K562 (cell line): Measurements from ENCODE around the gene WDR45B. TPM values are rescaled to one million over a fixed set of nuclear protein-coding genes. Genes with fewer than 3 reads are reported as not detected.

Experiments used
- ATAC-seq: fragments of 200-7000 bp; cut with Tn5 transposase; 3 replicates; pipeline ENCODE4 v1.9.1; 2020; ENCODE audit warnings: moderate library complexity
- BruUV-seq: library from RNA; stranded (reverse); fragments of 400-500 nt; replicated peaks from 2 replicates; lab custom pipeline; 2021; lab: Mats Ljungman, UMichigan
- CTCF ChIA-PET: fragments of 300-600 bp; formaldehyde crosslinking; extraction: SDS; loops from one replicate; lab custom pipeline; 2021; ENCODE audit warnings: low intra/inter-chr PET ratio; lab: Yijun Ruan, JAX
- POLR2A ChIA-PET: fragments of 300-600, 350-650 bp; sonication (Branson Sonifier 250); formaldehyde crosslinking; extraction: SDS; loops from one replicate; lab custom pipeline; 2021; ENCODE audit warnings: antibody characterized with exemption, inconsistent platforms; lab: Yijun Ruan, JAX
- DNase-seq, 4 experiments: peaks; one replicate each; pipeline versions ENCODE4 v3.0.0 to v3.0.0-alpha.2; 2011 to 2018; ENCODE audit warnings: low spot score in 3 of 4, mixed read lengths in 3 of 4; ENCODE audit errors: extremely low read depth in 1 of 4
- FAIRE-seq: peaks from 2 replicates; lab custom pipeline; 2011; peaks lifted over from hg19 to GRCh38; lab: Jason Lieb, UNC
- H2AFZ ChIP-seq: 2 replicates; pipeline ENCODE4 v1.6.0; 2011; ENCODE audit warnings: low read depth, low read length, control low read depth, inconsistent platforms
- H3K27ac ChIP-seq: fragments of 200-600 bp; 3 replicates; pipeline ENCODE4 v1.8.0; 2011; ENCODE audit warnings: low read depth, mild to moderate bottlenecking, control low read depth, inconsistent platforms, low read length, moderate library complexity, mixed read lengths; ENCODE audit errors: extremely low read depth
- H3K27me3 ChIP-seq, 2 experiments: fragments of 300-600 bp in 1 of 2; 2 replicates in 1 of 2; 3 replicates in 1 of 2; pipeline versions ENCODE4 v1.6.0 to v1.8.0; 2011; ENCODE audit warnings: inconsistent platforms in 2 of 2, low read length in 2 of 2, mild to moderate bottlenecking in 1 of 2, mixed read lengths in 1 of 2, moderate library complexity in 1 of 2; ENCODE audit not compliant: control insufficient read depth in 2 of 2, insufficient read depth in 2 of 2
- H3K36me3 ChIP-seq: fragments of 300-600 bp; 3 replicates; pipeline ENCODE4 v1.8.0; 2011; ENCODE audit warnings: mild to moderate bottlenecking, low read length, inconsistent platforms; ENCODE audit not compliant: control insufficient read depth, insufficient read depth
- H3K4me1 ChIP-seq, 2 experiments: fragments of 200-600 bp in 1 of 2; replicated peaks in 1 of 2; 2 replicates in 1 of 2; 3 replicates in 1 of 2; pipeline versions ENCODE4 v1.5.1 to v1.8.0; 2011; ENCODE audit warnings: inconsistent platforms in 2 of 2, low read length in 2 of 2, mild to moderate bottlenecking in 1 of 2, mixed read lengths in 1 of 2, moderate library complexity in 1 of 2; ENCODE audit not compliant: control insufficient read depth in 2 of 2, insufficient read depth in 2 of 2
- H3K4me2 ChIP-seq: 2 replicates; pipeline ENCODE4 v1.6.1; 2011; ENCODE audit warnings: low read length, control low read depth, inconsistent platforms, mixed read lengths; ENCODE audit not compliant: insufficient read depth
- H3K4me3 ChIP-seq: fragments of 200-600 bp; sonication (generic), shearing (Covaris generic); 2 replicates; pipeline ENCODE4 v1.5.1; 2016; ENCODE audit warnings: control low read depth, inconsistent platforms
- H3K79me2 ChIP-seq: fragments of 200-600 bp; 3 replicates; pipeline ENCODE4 v1.8.0; 2011; ENCODE audit warnings: low read length, inconsistent platforms; ENCODE audit not compliant: control insufficient read depth, insufficient read depth
- H3K9ac ChIP-seq, 2 experiments: 2 replicates each; pipeline versions ENCODE4 v1.6.0 to v1.6.1; 2011; ENCODE audit warnings: low read depth in 2 of 2, low read length in 2 of 2, control low read depth in 1 of 2, inconsistent platforms in 1 of 2, mild to moderate bottlenecking in 1 of 2, mixed read lengths in 1 of 2; ENCODE audit not compliant: insufficient read depth in 1 of 2
- H3K9me1 ChIP-seq: one replicate; pipeline ENCODE4 v1.6.0; 2011; ENCODE audit warnings: inconsistent platforms, mild to moderate bottlenecking, low read length, moderate library complexity; ENCODE audit not compliant: control insufficient read depth, insufficient read depth
- H3K9me3 ChIP-seq: replicated peaks from 2 replicates; pipeline ENCODE4 v1.5.1; 2011; ENCODE audit warnings: low read depth, low read length, inconsistent platforms; ENCODE audit not compliant: control insufficient read depth, insufficient read depth
- H4K20me1 ChIP-seq: replicated peaks from 2 replicates; pipeline ENCODE4 v1.6.1; 2011; ENCODE audit warnings: low read length, inconsistent platforms, mixed read lengths; ENCODE audit not compliant: control insufficient read depth, insufficient read depth
- HIVEP1 ChIP-seq: fragments of 250-450 bp; sonication (Bioruptor Pico); IDR thresholded peaks from 2 replicates; pipeline ENCODE4 v1.4.0; 2020; ENCODE audit warnings: mild to moderate bottlenecking
- KAT7 ChIP-seq: sonication (generic); formaldehyde crosslinking; IDR thresholded peaks from 2 replicates; pipeline ENCODE4 v1.8.0; 2022; ENCODE audit warnings: missing genetic modification reagents, mild to moderate bottlenecking, borderline replicate concordance
- NFRKB ChIP-seq: fragments of 450-650 bp; IDR thresholded peaks from 2 replicates; pipeline ENCODE4 v1.6.1; 2016; ENCODE audit warnings: low read depth
- PRPF4 ChIP-seq: fragments of 200-400 bp; formaldehyde crosslinking; IDR thresholded peaks from one replicate; pipeline ENCODE4 v1.6.1; 2017; ENCODE audit warnings: low read length, low read depth, mild to moderate bottlenecking; ENCODE audit not compliant: insufficient read depth, poor library complexity, severe bottlenecking
- RFX5 ChIP-seq: IDR thresholded peaks from 2 replicates; pipeline ENCODE4 v1.6.1; 2011; ENCODE audit warnings: low read depth, mild to moderate bottlenecking, improper control_type of control experiment, low read length
- SMAD3 ChIP-seq: fragments of 450-650 bp; formaldehyde crosslinking; conservative IDR thresholded peaks from 2 replicates; pipeline ENCODE4 v1.4.0; 2020; ENCODE audit warnings: mild to moderate bottlenecking
- SMAD4 ChIP-seq: fragments of 250-450 bp; sonication (Bioruptor Pico); conservative IDR thresholded peaks from 2 replicates; pipeline ENCODE4 v1.8.0; 2021; ENCODE audit warnings: inconsistent platforms, mild to moderate bottlenecking, moderate library complexity
- ZFPM2 ChIP-seq: fragments of 250-450 bp; sonication (Bioruptor Pico); IDR thresholded peaks from 2 replicates; pipeline ENCODE4 v1.5.1; 2022; ENCODE audit warnings: mild to moderate bottlenecking
- ZNF41 ChIP-seq: fragments of 250-450 bp; sonication (Bioruptor Pico); conservative IDR thresholded peaks from 2 replicates; pipeline ENCODE4 v1.4.0; 2020; ENCODE audit warnings: mild to moderate bottlenecking
- ZNF830 ChIP-seq: fragments of 250-450 bp; sonication (Bioruptor Pico); IDR thresholded peaks from 2 replicates; pipeline ENCODE4 v1.5.0; 2021; ENCODE audit warnings: mild to moderate bottlenecking
- WGBS: fragments of 100-300 bp; shearing (Covaris generic); methylation state at CpG from one replicate; pipeline ENCODE4 v1.1.6; 2016; ENCODE audit warnings: low coverage, mixed read lengths; ENCODE audit not compliant: insufficient coverage; ENCODE audit errors: missing lambda C conversion rate; 5-methylcytosine and 5-hydroxymethylcytosine counted together
- in situ Hi-C: fragments of 300-500 bp; cut with MboI; formaldehyde crosslinking; loops from 4 replicates; pipeline ENCODE4 v1.15.0; 2018; ENCODE audit warnings: inconsistent platforms, mixed read lengths
- intact Hi-C: fragments of 100-400 bp; cut with micrococcal nuclease; formaldehyde crosslinking; loops from 2 replicates; pipeline ENCODE4 v1.14.2; 2022
- polyA plus RNA-seq, 8 experiments: library from polyadenylated mRNA; depleted of rRNA in 4 of 8; stranded (reverse) in 5 of 8; unstranded in 3 of 8; fragments of >200 nt; fragmentation: Nextera tagmentation in 2 of 8; fragmentation: Illumina TruSeq in 1 of 8; extraction: Ambion mirVana in 2 of 8; extraction: Trizol in 1 of 8; gene quantifications; 2 replicates each; pipeline versions ENCODE4 v1.2.1 to v1.2.3, GENCODE V29; 2011 to 2014; ENCODE audit warnings: inconsistent platforms in 1 of 8, missing spikeins in 1 of 8
- total RNA-seq, 7 experiments: library from RNA; depleted of rRNA in 6 of 7; stranded (reverse); fragments of >200 nt in 6 of 7; fragmentation: Illumina TruSeq in 2 of 7; extraction: Trizol in 2 of 7; gene quantifications; 2 replicates each; pipeline versions ENCODE4 v1.2.1 to v1.2.3, GENCODE V29; 2011 to 2021; ENCODE audit warnings: low replicate concordance in 1 of 7
- TF ChIP-seq, protein P1 (sequence below): sonication (generic); formaldehyde crosslinking; IDR thresholded peaks from 2 replicates; pipeline ENCODE4 v1.8.0; 2023; ENCODE audit warnings: mild to moderate bottlenecking, missing genetic modification reagents
- TF ChIP-seq, protein P2 (sequence below): fragments of 450-650 bp; IDR thresholded peaks from 2 replicates; pipeline ENCODE4 v1.6.1; 2017; ENCODE audit warnings: antibody characterized with exemption
- TF ChIP-seq, protein P3 (sequence below): fragments of 450-650 bp; formaldehyde crosslinking; IDR thresholded peaks from 2 replicates; pipeline ENCODE4 v1.4.0; 2020; ENCODE audit warnings: mild to moderate bottlenecking

The WDR45B gene
- total and polyA plus RNA-seq, 9 of the 15 experiments (the other 6 are each of a cell fraction or from before 2014, with no cell fraction given), result 0.72 to 74.4 (median 35.9) TPM

DNA sequence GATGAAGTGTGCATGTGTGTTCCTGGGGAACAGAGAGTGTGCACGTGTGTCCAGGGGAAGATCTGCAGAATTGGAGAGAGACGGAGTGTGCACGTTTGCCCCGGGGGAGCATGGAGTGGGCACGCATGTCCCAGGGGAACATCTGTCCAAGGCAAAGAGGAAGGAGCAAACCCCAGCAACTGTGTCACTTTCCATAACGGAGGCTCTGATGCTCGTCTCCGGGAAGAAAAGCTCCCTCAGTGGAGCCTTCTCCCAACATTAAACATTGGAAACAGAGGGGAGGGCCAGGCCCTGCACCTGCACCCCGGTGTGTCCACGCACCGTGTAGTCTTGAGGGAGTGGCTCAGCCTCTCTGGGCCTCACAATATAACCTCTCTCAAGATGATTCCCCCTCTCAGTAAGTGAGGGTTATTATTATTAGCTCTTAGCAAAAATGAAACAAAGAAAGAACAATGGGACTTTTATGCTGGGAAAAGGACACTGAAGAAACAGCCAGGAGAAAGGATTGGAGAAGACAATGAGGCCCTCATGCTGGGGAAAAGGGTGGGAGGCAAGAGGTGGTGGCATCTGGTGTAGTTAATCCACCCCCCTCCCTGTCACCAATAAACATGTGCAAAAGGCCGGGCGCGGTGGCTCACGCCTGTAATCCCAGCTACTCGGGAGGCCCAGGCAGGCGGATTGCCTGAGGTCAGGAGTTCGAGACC, 42.7 kb upstream of the WDR45B start (continued):
- TF ChIP-seq KAT7 (CRISPR knock-in tag) (no peak), ZFPM2 (CRISPR knock-in tag) (no peak), ZNF830 (no peak), NFRKB (no peak), HIVEP1 (CRISPR knock-in tag) (no peak)
- TF ChIP-seq, protein P1, sequence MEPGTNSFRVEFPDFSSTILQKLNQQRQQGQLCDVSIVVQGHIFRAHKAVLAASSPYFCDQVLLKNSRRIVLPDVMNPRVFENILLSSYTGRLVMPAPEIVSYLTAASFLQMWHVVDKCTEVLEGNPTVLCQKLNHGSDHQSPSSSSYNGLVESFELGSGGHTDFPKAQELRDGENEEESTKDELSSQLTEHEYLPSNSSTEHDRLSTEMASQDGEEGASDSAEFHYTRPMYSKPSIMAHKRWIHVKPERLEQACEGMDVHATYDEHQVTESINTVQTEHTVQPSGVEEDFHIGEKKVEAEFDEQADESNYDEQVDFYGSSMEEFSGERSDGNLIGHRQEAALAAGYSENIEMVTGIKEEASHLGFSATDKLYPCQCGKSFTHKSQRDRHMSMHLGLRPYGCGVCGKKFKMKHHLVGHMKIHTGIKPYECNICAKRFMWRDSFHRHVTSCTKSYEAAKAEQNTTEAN (CRISPR knock-in tag), result no peak

DNA sequence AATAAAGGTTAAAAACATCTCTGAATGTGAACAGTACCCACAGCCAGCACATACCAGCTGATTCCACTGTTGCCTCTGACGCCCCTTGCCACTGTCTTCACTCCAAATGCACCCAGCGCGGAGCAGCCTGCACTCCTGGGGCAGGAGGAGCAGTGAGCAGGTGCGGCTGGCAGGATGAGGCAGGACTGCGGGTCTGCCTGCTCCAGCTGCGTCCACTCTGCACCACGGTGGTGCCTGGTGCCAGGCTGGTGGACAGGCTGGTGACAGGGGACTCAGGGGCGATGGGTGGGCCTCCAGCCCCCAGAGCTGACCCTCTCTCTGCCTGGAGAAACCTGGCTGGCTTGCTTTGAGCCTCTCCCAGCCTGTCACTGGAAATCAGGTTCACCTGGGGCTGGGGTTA, 40.8 kb upstream of the WDR45B start:
- FAIRE-seq, result no peak
- WGBS, result 9% methylated on average over 8 of the region's 8 CpGs

More for the DNA sequence above, 40.8 kb upstream of the WDR45B start:
- intact Hi-C loops (no loop called here), in situ Hi-C loops (no loop called here)
- no peak overlapping the region for H3K4me2 ChIP-seq
- H3K4me3 ChIP-seq, result no peak overlapping the region
- peaks cover 4 to 27% of the 10 kb centered on the region in 2 experiments; a peak in 4 of 5 replicates for H3K27me3 ChIP-seq
- no TSS peak for BruUV-seq
- ATAC-seq, result no peak
- H3K9me1 ChIP-seq, result no peaks in the 10 kb centered on the region
- ChIA-PET CTCF (no interaction called here), POLR2A (no interaction called here)
- no peaks in the 10 kb centered on the region for H3K79me2 ChIP-seq
- H3K27ac ChIP-seq, result no peak overlapping the region
- H3K36me3 ChIP-seq, result no peaks in the 10 kb centered on the region
- TF ChIP-seq SMAD4 (no peak), RFX5 (no peak), ZNF41 (CRISPR knock-in tag) (no peak), PRPF4 (no peak), SMAD3 (CRISPR knock-in tag) (no peak)
- TF ChIP-seq, protein P2, sequence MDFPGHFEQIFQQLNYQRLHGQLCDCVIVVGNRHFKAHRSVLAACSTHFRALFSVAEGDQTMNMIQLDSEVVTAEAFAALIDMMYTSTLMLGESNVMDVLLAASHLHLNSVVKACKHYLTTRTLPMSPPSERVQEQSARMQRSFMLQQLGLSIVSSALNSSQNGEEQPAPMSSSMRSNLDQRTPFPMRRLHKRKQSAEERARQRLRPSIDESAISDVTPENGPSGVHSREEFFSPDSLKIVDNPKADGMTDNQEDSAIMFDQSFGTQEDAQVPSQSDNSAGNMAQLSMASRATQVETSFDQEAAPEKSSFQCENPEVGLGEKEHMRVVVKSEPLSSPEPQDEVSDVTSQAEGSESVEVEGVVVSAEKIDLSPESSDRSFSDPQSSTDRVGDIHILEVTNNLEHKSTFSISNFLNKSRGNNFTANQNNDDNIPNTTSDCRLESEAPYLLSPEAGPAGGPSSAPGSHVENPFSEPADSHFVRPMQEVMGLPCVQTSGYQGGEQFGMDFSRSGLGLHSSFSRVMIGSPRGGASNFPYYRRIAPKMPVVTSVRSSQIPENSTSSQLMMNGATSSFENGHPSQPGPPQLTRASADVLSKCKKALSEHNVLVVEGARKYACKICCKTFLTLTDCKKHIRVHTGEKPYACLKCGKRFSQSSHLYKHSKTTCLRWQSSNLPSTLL, result no peak
- TF ChIP-seq, protein P3, sequence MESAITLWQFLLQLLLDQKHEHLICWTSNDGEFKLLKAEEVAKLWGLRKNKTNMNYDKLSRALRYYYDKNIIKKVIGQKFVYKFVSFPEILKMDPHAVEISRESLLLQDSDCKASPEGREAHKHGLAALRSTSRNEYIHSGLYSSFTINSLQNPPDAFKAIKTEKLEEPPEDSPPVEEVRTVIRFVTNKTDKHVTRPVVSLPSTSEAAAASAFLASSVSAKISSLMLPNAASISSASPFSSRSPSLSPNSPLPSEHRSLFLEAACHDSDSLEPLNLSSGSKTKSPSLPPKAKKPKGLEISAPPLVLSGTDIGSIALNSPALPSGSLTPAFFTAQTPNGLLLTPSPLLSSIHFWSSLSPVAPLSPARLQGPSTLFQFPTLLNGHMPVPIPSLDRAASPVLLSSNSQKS (CRISPR knock-in tag), result no peak
- H3K9me3 ChIP-seq, result peaks cover under 1% of the 10 kb centered on the region; the same call in 1 of the 2 replicates
- H4K20me1 ChIP-seq, result 0 out of 2 replicates have a peak, but pooled peaks cover 2% of the 10 kb centered on the region
- no peak overlapping the region for H3K9ac ChIP-seq
- H2AFZ ChIP-seq, result no peak overlapping the region
- DNase-seq, result no peak
- peaks cover 0 to 14% of the 10 kb centered on the region in 2 experiments; a peak in 2 of 5 replicates for H3K4me1 ChIP-seq
